ENCODE data around the gene OLFML2B.
A peak's percentile ranks its signal among the peaks of the same experiment; 100 is the strongest.
"Not testable (repeated sequence)": the region's sequence is repeated elsewhere in the genome, so short reads cannot be mapped to it uniquely, and the experiment has no call there.

Gene OLFML2B

GRCh38 chr1:162023547-162024501, at the start of gene OLFML2B:
Gene OLFML2B (minus strand): TSS chr1:162023869. CDS start chr1:162023430, 439 bp downstream.
- peak in 1 of 2 donors; percentile 2 for DNase-seq (ENCODE audit: low read depth in 2 of 2)

- no peak for DNase-seq (ENCODE audit: low read depth in 2 of 2)
These were observed 49.1 kb upstream of the OLFML2B start for GRCh38 chr1:162072740-162073139.

- DNase-seq (ENCODE audit: low read depth in 2 of 2): no peak
These were observed 47.2 kb upstream of the OLFML2B start for GRCh38 chr1:162070825-162071224.

GRCh38 chr1:162070094-162070748, 46.6 kb upstream of the OLFML2B start:
- DNase-seq (ENCODE audit: low read depth in 2 of 2): no peak

- DNase-seq (ENCODE audit: low read depth in 2 of 2): peak; percentile 57 to 58
These were observed 45.8 kb upstream of the OLFML2B start, which contains the start of gene NOS1AP for GRCh38 chr1:162069334-162070093. Gene NOS1AP (plus strand): TSS chr1:162069691. CDS start chr1:162070178, 487 bp downstream.

GRCh38 chr1:162068301-162068700, 44.6 kb upstream of the OLFML2B start:
- DNase-seq (ENCODE audit: low read depth in 2 of 2): no peak

GRCh38 chr1:162067466-162067865, 43.8 kb upstream of the OLFML2B start:
- no peak for DNase-seq (ENCODE audit: low read depth in 2 of 2)

- DNase-seq (ENCODE audit: low read depth in 2 of 2): not testable (repeated sequence)
These were observed 43.2 kb upstream of the OLFML2B start for GRCh38 chr1:162066836-162067235.

- DNase-seq (ENCODE audit: low read depth in 2 of 2): no peak
These were observed 41.3 kb upstream of the OLFML2B start for GRCh38 chr1:162065016-162065415.

- no peak for DNase-seq (ENCODE audit: low read depth in 2 of 2)
These were observed 38.9 kb upstream of the OLFML2B start for GRCh38 chr1:162062542-162063015.

- DNase-seq (ENCODE audit: low read depth in 2 of 2): no peak
These were observed 36.6 kb upstream of the OLFML2B start for GRCh38 chr1:162060314-162060713.

GRCh38 chr1:162059721-162060120, 36.1 kb upstream of the OLFML2B start:
- DNase-seq (ENCODE audit: low read depth in 2 of 2): no peak

- no peak for DNase-seq (ENCODE audit: low read depth in 2 of 2)
These were observed 32.9 kb upstream of the OLFML2B start for GRCh38 chr1:162056579-162056978.

- no peak for DNase-seq (ENCODE audit: low read depth in 2 of 2)
These were observed 32.4 kb upstream of the OLFML2B start for GRCh38 chr1:162056043-162056442.

- no peak for DNase-seq (ENCODE audit: low read depth in 2 of 2)
These were observed 31.4 kb upstream of the OLFML2B start for GRCh38 chr1:162055062-162055461.

GRCh38 chr1:162053949-162054348, 30.3 kb upstream of the OLFML2B start:
- DNase-seq (ENCODE audit: low read depth in 2 of 2): not testable (repeated sequence)

GRCh38 chr1:162046921-162047320, 23.3 kb upstream of the OLFML2B start:
- no peak for DNase-seq (ENCODE audit: low read depth in 2 of 2)

GRCh38 chr1:162042361-162042760, 18.7 kb upstream of the OLFML2B start:
- no peak for DNase-seq (ENCODE audit: low read depth in 2 of 2)

- DNase-seq (ENCODE audit: low read depth in 2 of 2): no peak
These were observed 17.0 kb upstream of the OLFML2B start for GRCh38 chr1:162040657-162041056.

- no peak for DNase-seq (ENCODE audit: low read depth in 2 of 2)
These were observed 16.3 kb upstream of the OLFML2B start for GRCh38 chr1:162040001-162040400.

- DNase-seq (ENCODE audit: low read depth in 2 of 2): no peak
These were observed 15.0 kb upstream of the OLFML2B start for GRCh38 chr1:162038624-162039023.

GRCh38 chr1:162036163-162036562, 12.5 kb upstream of the OLFML2B start:
- DNase-seq (ENCODE audit: low read depth in 2 of 2): no peak

Data from stimulated activated CD8-positive, alpha-beta memory T cell treated with anti-CD3 and anti-CD28 coated beads, Interleukin-15, amount 100 ng/mL, for 4 hours (primary cell).